Gastroesophageal sphincter (tissue), 4 donors: ENCODE measurements around the gene ABL2. TPM values are rescaled to one million over a fixed set of nuclear protein-coding genes. Genes with fewer than 3 reads are reported as not detected.
A peak's percentile ranks its signal among the peaks of the same experiment; 100 is the strongest.

Source experiments
- ATAC-seq: fragments of 150-250 bp; one replicate; pipeline ENCODE4 v1.9.1; 2016; ENCODE audit warnings: mild to moderate bottlenecking, moderate library complexity
- H3K27ac ChIP-seq, 4 donors: fragments of 200-600 bp; sonication (generic) in 3 of 4; 1 replicate in 3 of 4; 2 replicates in 1 of 4; pipeline ENCODE4 v1.5.1; 2016 to 2019
- H3K27me3 ChIP-seq: fragments of 200-600 bp; sonication (generic); one replicate; pipeline ENCODE4 v1.5.1; 2019
- H3K36me3 ChIP-seq, 2 donors: fragments of 200-600 bp; sonication (generic); one replicate each; pipeline ENCODE4 v1.5.1; 2019; ENCODE audit warnings: control low read depth in 1 of 2
- H3K4me1 ChIP-seq, 3 donors: fragments of 200-600 bp; sonication (generic); 1 replicate in 2 of 3; 2 replicates in 1 of 3; pipeline ENCODE4 v1.5.1; 2016 to 2019; ENCODE audit warnings: control low read depth in 2 of 3
- H3K4me3 ChIP-seq, 2 donors: fragments of 200-600 bp; sonication (generic); one replicate each; pipeline ENCODE4 v1.5.1; 2019; ENCODE audit warnings: mild to moderate bottlenecking in 1 of 2, moderate library complexity in 1 of 2
- H3K9me3 ChIP-seq, 3 donors: fragments of 200-600 bp; sonication (generic); one replicate each; pipeline ENCODE4 v1.5.1; 2017 to 2019; ENCODE audit warnings: control low read depth in 2 of 3
- EP300 ChIP-seq: sonication (generic); formaldehyde crosslinking; IDR thresholded peaks from one replicate; pipeline ENCODE4 v1.6.1; 2017; ENCODE audit warnings: antibody characterized with exemption, mild to moderate bottlenecking
- POLR2A ChIP-seq, 2 donors: fragments of 450-650 bp; IDR thresholded peaks; one replicate each; pipeline ENCODE4 v1.6.1; 2017; ENCODE audit warnings: antibody characterized with exemption in 2 of 2, mild to moderate bottlenecking in 2 of 2, moderate library complexity in 1 of 2
- POLR2AphosphoS5 ChIP-seq: sonication (generic); formaldehyde crosslinking; IDR thresholded peaks from one replicate; pipeline ENCODE4 v1.6.1; 2017; ENCODE audit warnings: antibody characterized with exemption
- WGBS, 2 donors: methylation state at CpG; one replicate each; pipeline ENCODE4 v1.1.5; 2018; ENCODE audit warnings: low coverage in 1 of 2; 5-methylcytosine and 5-hydroxymethylcytosine counted together
- total RNA-seq, 4 donors: library from RNA; depleted of rRNA; stranded (reverse); fragments of >200 nt; gene quantifications; one replicate each; pipeline ENCODE4 v1.1.0, GENCODE V29; 2016
- TF ChIP-seq, protein P1 (sequence below), 4 experiments: fragments of 200-600 bp in 2 of 4; fragments of 450-650 bp in 2 of 4; sonication (generic) in 1 of 4; IDR thresholded peaks; one replicate each; pipeline ENCODE4 v1.5.1; 2017 to 2019; ENCODE audit warnings: antibody characterized with exemption in 4 of 4, mild to moderate bottlenecking in 2 of 4, moderate library complexity in 2 of 4

The ABL2 gene
- total RNA-seq, 4 donors from 2014 or later = 11.8 to 22.2 (median 17.2) TPM

DNA sequence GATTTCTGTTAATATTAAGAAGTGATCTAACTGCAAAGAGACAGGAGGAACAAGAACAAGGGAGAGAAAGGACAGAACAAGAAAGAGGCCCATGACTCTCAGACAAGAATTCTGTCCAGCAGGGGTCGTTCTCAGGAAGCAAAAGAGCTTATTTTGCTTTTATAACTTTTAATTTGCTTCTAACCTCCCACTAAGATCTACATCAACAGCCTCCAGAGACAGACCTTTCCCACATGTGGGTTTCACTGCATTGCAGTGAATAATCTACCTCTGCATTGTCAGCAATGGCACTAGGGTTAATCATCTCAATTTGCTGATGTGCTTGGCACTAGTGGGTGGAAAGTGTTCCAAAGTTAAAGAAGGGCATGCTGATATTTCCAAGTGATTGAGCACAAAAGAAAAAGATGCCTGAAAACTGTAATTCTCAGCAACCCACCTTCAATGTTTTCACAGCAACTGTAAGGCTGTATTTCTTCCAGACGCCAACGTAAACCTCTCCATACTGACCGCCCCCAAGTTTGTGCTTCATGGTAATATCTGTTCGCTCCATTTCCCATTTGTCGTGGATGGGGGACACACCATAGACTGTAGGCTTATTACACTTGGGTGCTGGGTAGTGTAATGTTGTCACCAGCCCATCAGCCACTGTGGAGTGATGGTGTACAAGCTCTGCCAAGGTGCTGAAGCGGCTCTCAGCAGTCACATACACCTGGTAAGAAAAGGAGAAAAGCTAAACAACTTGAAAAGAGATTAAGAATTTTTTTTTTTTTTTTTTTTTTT is 108.1 kb downstream of the ABL2 start:
- Histone ChIP-seq H3K36me3 (peaks cover 0 to 60% of the 10 kb centered on the region in 2 donors), H3K27ac (no peak overlapping the region), H3K27me3 (no peaks in the 10 kb centered on the region), H3K4me3 (no peak overlapping the region), H3K4me1 (peaks cover 0 to 9% (median 0%) of the 10 kb centered on the region in 3 donors), H3K9me3 (no peaks in the 10 kb centered on the region)
- 82 to 86% methylated on average over 7 of the region's 7 CpGs for WGBS, 2 donors
- no peak for ATAC-seq
- TF ChIP-seq POLR2AphosphoS5 = no peak
- no peak for TF ChIP-seq POLR2A (IDR thresholded peaks at IDR 0.05)
- TF ChIP-seq, protein P1, sequence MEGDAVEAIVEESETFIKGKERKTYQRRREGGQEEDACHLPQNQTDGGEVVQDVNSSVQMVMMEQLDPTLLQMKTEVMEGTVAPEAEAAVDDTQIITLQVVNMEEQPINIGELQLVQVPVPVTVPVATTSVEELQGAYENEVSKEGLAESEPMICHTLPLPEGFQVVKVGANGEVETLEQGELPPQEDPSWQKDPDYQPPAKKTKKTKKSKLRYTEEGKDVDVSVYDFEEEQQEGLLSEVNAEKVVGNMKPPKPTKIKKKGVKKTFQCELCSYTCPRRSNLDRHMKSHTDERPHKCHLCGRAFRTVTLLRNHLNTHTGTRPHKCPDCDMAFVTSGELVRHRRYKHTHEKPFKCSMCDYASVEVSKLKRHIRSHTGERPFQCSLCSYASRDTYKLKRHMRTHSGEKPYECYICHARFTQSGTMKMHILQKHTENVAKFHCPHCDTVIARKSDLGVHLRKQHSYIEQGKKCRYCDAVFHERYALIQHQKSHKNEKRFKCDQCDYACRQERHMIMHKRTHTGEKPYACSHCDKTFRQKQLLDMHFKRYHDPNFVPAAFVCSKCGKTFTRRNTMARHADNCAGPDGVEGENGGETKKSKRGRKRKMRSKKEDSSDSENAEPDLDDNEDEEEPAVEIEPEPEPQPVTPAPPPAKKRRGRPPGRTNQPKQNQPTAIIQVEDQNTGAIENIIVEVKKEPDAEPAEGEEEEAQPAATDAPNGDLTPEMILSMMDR (IDR thresholded peaks at IDR 0.05) = peak; percentile 46 to 74 (median 60)
- TF ChIP-seq EP300 = no peak

DNA sequence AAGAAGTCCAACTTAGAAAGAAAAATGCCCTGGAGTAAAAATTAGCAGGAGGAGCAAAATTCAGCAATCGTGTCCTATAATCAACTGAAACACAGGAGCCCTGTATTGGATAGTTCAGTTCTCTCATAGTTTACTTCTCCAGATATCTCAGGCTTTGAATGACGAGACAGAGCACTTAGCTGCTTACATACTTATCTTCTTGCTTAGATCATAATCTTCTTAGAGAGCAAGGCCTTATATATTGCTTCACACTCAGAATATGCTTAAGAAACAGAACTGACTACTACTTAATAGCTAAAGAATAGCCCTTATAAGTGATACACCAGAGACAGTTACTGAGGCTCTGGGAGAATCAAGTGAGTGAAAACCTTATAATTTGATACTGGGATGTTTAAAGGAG is 108.7 kb downstream of the ABL2 start:
- H3K4me3 ChIP-seq = no peak overlapping the region
- H3K9me3 ChIP-seq = no peaks in the 10 kb centered on the region
- no peak for TF ChIP-seq POLR2AphosphoS5
- TF ChIP-seq, protein P1 (IDR thresholded peaks at IDR 0.05) = no peak
- no peak for TF ChIP-seq POLR2A (IDR thresholded peaks at IDR 0.05)
- no peak for TF ChIP-seq EP300
- no peaks in the 10 kb centered on the region for H3K27me3 ChIP-seq
- peaks cover 0 to 7% (median 0%) of the 10 kb centered on the region in 3 donors for H3K4me1 ChIP-seq
- no peak overlapping the region for H3K27ac ChIP-seq
- H3K36me3 ChIP-seq = peaks cover 0 to 66% of the 10 kb centered on the region in 2 donors
- 66 to 79% methylated on average over 2 of the region's 2 CpGs for WGBS, 2 donors
- ATAC-seq = no peak

DNA sequence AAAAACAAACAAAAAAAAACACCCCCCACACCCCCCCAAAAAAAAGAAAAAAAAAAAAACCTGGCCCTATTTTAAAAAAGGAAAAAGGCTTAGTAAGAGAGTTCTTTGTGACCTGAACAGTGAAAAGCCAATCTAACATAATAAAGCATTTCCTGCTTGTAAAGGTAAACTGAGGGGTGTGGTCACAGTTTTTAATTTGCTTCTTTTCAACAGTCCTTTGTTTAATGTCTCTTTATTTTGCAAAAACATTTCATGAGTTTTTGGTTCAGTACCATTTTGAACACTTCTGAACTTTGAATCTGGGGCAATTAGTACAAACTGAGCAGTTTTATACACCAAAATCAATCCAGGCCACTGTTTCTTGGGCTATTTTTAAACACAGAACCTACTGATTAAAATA is 110.0 kb downstream of the ABL2 start:
- no peaks in the 10 kb centered on the region for H3K9me3 ChIP-seq
- H3K27ac ChIP-seq = no peak overlapping the region
- ATAC-seq = no peak
- peaks cover 0 to 70% of the 10 kb centered on the region in 2 donors for H3K36me3 ChIP-seq
- no peaks in the 10 kb centered on the region for H3K27me3 ChIP-seq
- H3K4me1 ChIP-seq = peaks cover 0 to 7% (median 0%) of the 10 kb centered on the region in 3 donors
- no peak overlapping the region for H3K4me3 ChIP-seq
- TF ChIP-seq POLR2AphosphoS5 = no peak
- TF ChIP-seq POLR2A (IDR thresholded peaks at IDR 0.05) = no peak
- TF ChIP-seq, protein P1 (IDR thresholded peaks at IDR 0.05) = no peak
- TF ChIP-seq EP300 = no peak

DNA sequence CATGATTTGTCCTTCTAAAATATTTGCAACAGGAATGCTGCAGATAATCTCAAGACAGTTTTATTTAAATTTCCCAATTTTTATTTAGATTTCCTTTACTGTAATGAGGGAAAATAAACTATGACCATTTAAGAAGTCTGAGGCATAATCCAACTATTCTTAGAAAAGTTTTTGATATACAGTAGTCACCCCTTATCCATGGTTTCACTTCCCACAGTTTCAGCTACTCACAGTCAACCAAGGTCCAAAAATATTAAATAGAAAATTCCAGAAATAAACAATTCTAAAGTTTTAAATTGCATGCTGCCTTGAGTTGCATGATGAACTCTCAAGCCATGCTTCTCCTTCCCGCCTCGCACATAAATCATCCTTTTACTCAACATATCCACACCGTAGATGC is 114.3 kb downstream of the ABL2 start:
- H3K27me3 ChIP-seq = no peaks in the 10 kb centered on the region
- H3K27ac ChIP-seq = no peak overlapping the region
- H3K9me3 ChIP-seq = no peaks in the 10 kb centered on the region
- H3K4me1 ChIP-seq = no peaks in the 10 kb centered on the region
- H3K4me3 ChIP-seq = no peak overlapping the region
- no peak for ATAC-seq
- peaks cover 0 to 90% of the 10 kb centered on the region in 2 donors for H3K36me3 ChIP-seq
- TF ChIP-seq POLR2AphosphoS5 = no peak
- TF ChIP-seq POLR2A (IDR thresholded peaks at IDR 0.05) = no peak
- no peak for TF ChIP-seq EP300
- TF ChIP-seq, protein P1 (IDR thresholded peaks at IDR 0.05) = no peak
- 33 to 82% methylated on average over 1 to 3 of the region's 3 CpGs for WGBS, 2 donors

DNA sequence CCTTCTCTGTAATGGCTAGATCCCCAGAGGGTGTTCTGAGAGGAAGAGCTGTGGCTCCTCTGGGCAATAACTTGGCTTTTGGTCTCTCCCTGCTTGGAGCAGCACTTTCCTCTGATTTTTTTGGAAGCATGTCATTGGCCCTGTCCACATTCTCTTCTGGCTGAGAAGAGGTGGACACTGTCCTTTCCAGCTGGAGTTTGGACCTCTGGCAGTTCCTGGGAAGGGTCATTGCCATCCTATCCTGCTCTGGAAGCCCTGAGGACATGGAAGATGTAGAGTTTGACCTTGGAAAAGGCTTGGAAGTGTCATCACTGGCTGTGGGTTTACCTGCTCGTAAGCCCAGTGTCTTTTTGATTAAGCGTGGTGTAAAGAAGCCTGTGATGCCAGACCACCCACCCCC is 120.8 kb downstream of the ABL2 start:
- H3K4me1 ChIP-seq = no peaks in the 10 kb centered on the region
- no peaks in the 10 kb centered on the region for H3K9me3 ChIP-seq
- TF ChIP-seq EP300 = no peak
- TF ChIP-seq POLR2A (IDR thresholded peaks at IDR 0.05) = no peak
- TF ChIP-seq, protein P1 (IDR thresholded peaks at IDR 0.05) = no peak
- no peak for TF ChIP-seq POLR2AphosphoS5
- WGBS, 2 donors = no CpG with 5 or more reads among the region's 2 CpGs
- ATAC-seq = no peak
- H3K36me3 ChIP-seq = peaks cover 0 to 73% of the 10 kb centered on the region in 2 donors
- no peak overlapping the region for H3K27ac ChIP-seq
- no peak overlapping the region for H3K4me3 ChIP-seq
- H3K27me3 ChIP-seq = no peaks in the 10 kb centered on the region
